22Rv1 (cell line): ENCODE data around the gene TTC7B.

Experiments
- H3K27ac ChIP-seq: fragments of 450-650 bp; 2 replicates; pipeline ENCODE4 v1.5.1; 2017
- CTCF ChIP-seq: fragments of 450-650 bp; IDR thresholded peaks from 2 replicates; pipeline ENCODE4 v1.5.1; 2017; ENCODE audit warnings: mild to moderate bottlenecking
- ZFX ChIP-seq: fragments of 450-650 bp; IDR thresholded peaks from 2 replicates; pipeline ENCODE4 v1.6.1; 2017; ENCODE audit warnings: antibody characterized with exemption, borderline replicate concordance

TTC7B gene

GRCh38 chr14:90773705-90774104 is 42.5 kb downstream of the TTC7B start:
- H3K27ac ChIP-seq: no peak overlapping the region
- TF ChIP-seq CTCF (no peak), ZFX (no peak)

DNA sequence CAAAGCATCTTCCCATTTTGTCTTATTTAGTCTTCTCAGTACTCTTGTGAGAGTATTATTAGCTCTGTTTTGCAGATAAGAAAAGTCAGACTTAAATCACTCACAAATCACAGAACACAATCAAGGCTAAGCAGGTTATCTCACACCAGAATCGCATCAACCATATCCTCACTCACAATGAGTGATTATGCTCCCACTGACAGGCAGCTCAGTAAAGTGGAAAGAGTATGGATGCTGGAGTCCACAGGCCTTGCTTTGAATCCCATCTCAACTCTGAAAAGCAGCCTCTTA is 43.1 kb downstream of the TTC7B start:
- H3K27ac ChIP-seq: no peak overlapping the region
- TF ChIP-seq CTCF: no peak
- no peak for TF ChIP-seq ZFX

GRCh38 chr14:90767899-90768298 is 48.3 kb downstream of the TTC7B start:
- TF ChIP-seq ZFX (no peak), CTCF (no peak)
- H3K27ac ChIP-seq: no peak overlapping the region

DNA sequence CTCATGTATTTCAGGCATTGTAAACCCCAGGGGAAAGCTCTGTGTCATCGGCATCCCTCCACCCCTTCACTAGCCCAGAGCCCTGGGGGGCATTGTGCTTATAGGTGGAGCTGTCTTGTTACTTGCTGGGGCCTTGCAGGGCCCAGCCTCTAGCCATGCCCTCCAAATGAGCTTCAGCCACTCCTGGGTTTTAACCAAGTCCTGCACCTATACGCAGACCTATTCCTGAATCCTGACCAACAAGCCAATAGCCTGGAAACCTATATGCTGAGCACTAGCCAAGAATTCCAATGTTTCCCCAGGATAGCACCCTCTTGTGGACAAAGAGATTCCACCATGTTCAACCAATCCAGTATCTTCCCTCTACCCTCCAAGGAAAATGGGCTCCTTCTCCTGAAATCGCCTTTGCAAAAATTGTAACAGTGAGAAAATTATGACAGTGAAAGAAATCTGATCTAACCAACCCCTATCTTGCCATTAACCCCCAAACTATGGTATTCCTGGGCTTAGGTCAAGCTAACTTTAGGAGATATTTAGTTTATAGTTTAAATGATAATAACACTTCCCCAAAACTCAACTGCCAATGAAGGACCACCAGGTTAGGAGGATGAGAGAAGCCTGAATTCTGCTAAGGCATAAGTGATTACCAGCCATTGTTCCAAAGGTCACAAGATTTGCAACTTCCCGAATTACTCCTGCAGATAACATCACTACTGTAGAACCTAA is 55.5 kb downstream of the TTC7B start:
- TF ChIP-seq ZFX: no peak
- TF ChIP-seq CTCF: peak; percentile 83
- H3K27ac ChIP-seq: no peak overlapping the region

DNA sequence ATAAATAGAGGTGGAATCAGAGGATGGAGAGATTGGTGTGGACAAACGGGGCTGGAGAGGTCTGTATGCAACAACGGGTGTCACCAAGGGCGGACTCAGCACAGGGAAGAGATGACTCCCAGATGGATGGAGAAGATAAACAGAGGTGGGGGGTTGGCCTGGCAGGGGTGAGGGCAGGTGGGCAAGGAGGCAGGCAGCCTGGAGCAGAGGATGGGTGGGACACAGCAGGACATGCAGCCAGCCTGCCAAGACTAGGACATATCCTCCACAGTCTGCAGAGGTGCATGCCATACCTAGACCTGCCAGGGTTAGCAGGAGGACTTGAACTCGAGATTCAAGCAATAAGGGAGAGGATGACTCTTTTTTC is 56.2 kb downstream of the TTC7B start:
- TF ChIP-seq CTCF: no peak
- TF ChIP-seq ZFX: no peak

DNA sequence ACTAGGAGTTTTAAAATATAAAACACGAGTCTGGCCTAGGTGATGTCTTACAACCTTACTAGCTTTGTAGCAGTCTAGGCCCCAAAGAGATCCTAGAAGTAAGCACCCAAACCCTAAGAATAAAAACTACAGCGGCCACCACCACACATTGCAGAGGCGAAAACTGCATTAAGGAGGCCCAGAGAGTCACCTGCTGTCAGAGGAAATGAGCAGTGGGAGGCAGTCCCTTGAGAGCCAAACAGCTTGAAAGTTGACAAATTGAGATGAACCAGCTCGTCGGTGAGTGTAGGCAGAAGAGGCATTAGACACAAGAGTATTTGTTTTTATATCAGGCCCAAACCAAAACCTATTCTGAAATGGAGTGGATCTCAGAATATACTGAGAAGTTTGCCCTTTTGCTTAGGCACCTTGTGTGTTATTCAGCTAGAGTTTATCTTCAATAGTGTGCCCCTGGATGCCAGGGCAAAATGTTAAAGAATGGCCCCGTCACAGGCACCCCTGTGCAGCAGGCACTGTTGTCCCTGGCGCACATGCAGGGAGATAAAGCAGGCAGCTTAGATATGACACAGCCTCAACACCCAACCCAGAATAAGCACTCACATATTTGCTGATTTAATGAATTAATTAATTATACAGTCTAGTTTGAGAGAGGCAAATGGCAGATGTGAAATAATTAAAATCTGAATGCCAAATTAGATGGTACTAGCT is 56.7 kb downstream of the TTC7B start:
- H3K27ac ChIP-seq: no peak overlapping the region
- TF ChIP-seq CTCF (no peak), ZFX (no peak)

More for the DNA sequence above, 56.2 kb downstream of the TTC7B start:
- H3K27ac ChIP-seq: no peak overlapping the region

DNA sequence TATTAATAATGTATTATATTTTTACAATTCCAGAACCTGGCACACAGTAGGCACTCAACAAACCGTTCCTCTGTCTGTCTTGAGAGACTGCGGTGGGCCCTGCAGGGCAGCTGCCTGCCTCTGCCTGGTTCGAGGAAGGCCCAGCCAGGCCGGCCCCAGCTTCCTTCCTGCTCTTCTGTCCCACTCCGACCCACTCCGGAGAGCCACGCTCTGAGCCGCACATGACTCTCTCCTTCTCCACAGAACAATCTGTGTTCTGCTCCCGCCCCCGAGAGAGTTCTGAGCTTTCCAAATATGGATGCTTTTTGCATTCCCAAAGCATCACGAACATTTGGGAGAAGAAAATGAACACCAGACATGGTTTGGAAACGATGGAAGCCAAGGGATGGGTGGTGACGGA is 57.3 kb downstream of the TTC7B start:
- H3K27ac ChIP-seq: 0 out of 2 replicates have a peak overlapping the region, but pooled peaks have one; percentile 22

More for the DNA sequence above, 57.3 kb downstream of the TTC7B start:
- TF ChIP-seq ZFX: no peak
- no peak for TF ChIP-seq CTCF
